WTC11 (cell line): ENCODE measurements around the gene GPR63. TPM values are rescaled to one million over a fixed set of nuclear protein-coding genes. Genes with fewer than 3 reads are reported as not detected.

ENCODE experiments used
- ATAC-seq: fragments of 200-7000 bp; cut with Tn5 transposase; 2 replicates; pipeline ENCODE4 v1.10.0; 2021; ENCODE audit warnings: mild to moderate bottlenecking, moderate library complexity
- CTCF ChIA-PET: fragments of 300-600 bp; sonication (Branson Sonifier 250); formaldehyde crosslinking; loops from one replicate; lab custom pipeline; 2021; ENCODE audit warnings: antibody characterized with exemption; lab: Charles Lee
- POLR2A ChIA-PET: fragments of 350-600 bp; sonication (Branson Sonifier 250); formaldehyde crosslinking; loops from one replicate; lab custom pipeline; 2021; ENCODE audit warnings: antibody characterized with exemption; lab: Charles Lee
- DNase-seq: peaks from one replicate; pipeline ENCODE4 v3.0.0; 2021; ENCODE audit warnings: low spot score
- H3K27ac Mint-ChIP-seq: 2 replicates; pipeline ENCODE4 v1.8.0; 2021; ENCODE audit warnings: mixed read lengths
- H3K27me3 Mint-ChIP-seq: 2 replicates; pipeline ENCODE4 v1.8.0; 2021; ENCODE audit warnings: low read depth, mild to moderate bottlenecking, moderate library complexity, mixed read lengths
- H3K36me3 Mint-ChIP-seq: 2 replicates; pipeline ENCODE4 v1.8.0; 2021; ENCODE audit warnings: mixed read lengths
- H3K4me1 Mint-ChIP-seq: 2 replicates; pipeline ENCODE4 v1.8.0; 2022; ENCODE audit warnings: mixed read lengths
- H3K4me3 Mint-ChIP-seq: 2 replicates; pipeline ENCODE4 v1.8.0; 2021; ENCODE audit warnings: mild to moderate bottlenecking, moderate library complexity, mixed read lengths
- H3K9me3 Mint-ChIP-seq: 2 replicates; pipeline ENCODE4 v1.8.0; 2021; ENCODE audit warnings: mixed read lengths
- CREM ChIP-seq: sonication (generic); formaldehyde crosslinking; IDR thresholded peaks from 2 replicates; pipeline ENCODE4 v1.8.1; 2022; ENCODE audit warnings: mild to moderate bottlenecking, missing genetic modification reagents, moderate library complexity
- ELF4 ChIP-seq: sonication (generic); formaldehyde crosslinking; IDR thresholded peaks from 2 replicates; pipeline ENCODE4 v1.8.1; 2022; ENCODE audit warnings: low read depth, mild to moderate bottlenecking, moderate library complexity, missing genetic modification reagents
- ESRRA ChIP-seq: sonication (generic); formaldehyde crosslinking; IDR thresholded peaks from 2 replicates; pipeline ENCODE4 v1.8.1; 2022; ENCODE audit warnings: mild to moderate bottlenecking, missing genetic modification reagents, borderline replicate concordance
- FOXK1 ChIP-seq: sonication (generic); formaldehyde crosslinking; IDR thresholded peaks from 2 replicates; pipeline ENCODE4 v1.8.0; 2022; ENCODE audit warnings: mild to moderate bottlenecking, moderate library complexity, missing genetic modification reagents
- GABPB1 ChIP-seq: sonication (generic); formaldehyde crosslinking; IDR thresholded peaks from 2 replicates; pipeline ENCODE4 v1.8.1; 2023; ENCODE audit warnings: mild to moderate bottlenecking, missing genetic modification reagents
- GTF2I ChIP-seq: fragments of 250-450 bp; sonication (Bioruptor Pico); conservative IDR thresholded peaks from 2 replicates; pipeline ENCODE4 v1.4.0; 2021; ENCODE audit warnings: mild to moderate bottlenecking
- JAZF1 ChIP-seq: fragments of 250-450 bp; sonication (Bioruptor Pico); IDR thresholded peaks from 2 replicates; pipeline ENCODE4 v1.9.0; 2021; ENCODE audit warnings: moderate library complexity, mild to moderate bottlenecking, inconsistent platforms
- NFYB ChIP-seq: sonication (generic); formaldehyde crosslinking; conservative IDR thresholded peaks from 2 replicates; pipeline ENCODE4 v1.8.0; 2022; ENCODE audit warnings: low read depth, missing genetic modification reagents
- SP1 ChIP-seq: sonication (generic); formaldehyde crosslinking; conservative IDR thresholded peaks from 2 replicates; pipeline ENCODE4 v1.8.1; 2022; ENCODE audit warnings: missing genetic modification reagents
- TEAD1 ChIP-seq: sonication (generic); formaldehyde crosslinking; IDR thresholded peaks from 2 replicates; pipeline ENCODE4 v1.8.0; 2022; ENCODE audit warnings: mild to moderate bottlenecking, missing genetic modification reagents
- ZNF219 ChIP-seq: sonication (generic); formaldehyde crosslinking; IDR thresholded peaks from 2 replicates; pipeline ENCODE4 v1.8.0; 2023; ENCODE audit warnings: missing genetic modification reagents, mild to moderate bottlenecking, borderline replicate concordance
- ZNF232 ChIP-seq: sonication (generic); formaldehyde crosslinking; IDR thresholded peaks from 2 replicates; pipeline ENCODE4 v1.8.0; 2022; ENCODE audit warnings: mild to moderate bottlenecking, missing genetic modification reagents
- ZNF263 ChIP-seq: sonication (generic); formaldehyde crosslinking; IDR thresholded peaks from 2 replicates; pipeline ENCODE4 v1.8.1; 2022; ENCODE audit warnings: low read depth, mild to moderate bottlenecking, moderate library complexity, missing genetic modification reagents
- ZNF317 ChIP-seq: sonication (generic); formaldehyde crosslinking; IDR thresholded peaks from 2 replicates; pipeline ENCODE4 v1.8.1; 2023; ENCODE audit warnings: low read depth, mild to moderate bottlenecking, moderate library complexity, missing genetic modification reagents, borderline replicate concordance
- total RNA-seq: library from RNA; stranded (reverse); gene quantifications from 3 replicates; pipeline ENCODE4 v1.2.3, GENCODE V29; 2021
- TF ChIP-seq, protein P1 (sequence below): fragments of 250-450 bp; sonication (Bioruptor Pico); IDR thresholded peaks from 2 replicates; pipeline ENCODE4 v1.9.0; 2021; ENCODE audit warnings: mild to moderate bottlenecking
- TF ChIP-seq, protein P2 (sequence below): sonication (generic); formaldehyde crosslinking; conservative IDR thresholded peaks from 2 replicates; pipeline ENCODE4 v1.8.1; 2022; ENCODE audit warnings: mild to moderate bottlenecking, missing genetic modification reagents
- TF ChIP-seq, protein P3 (sequence below): fragments of 250-450 bp; sonication (Bioruptor Pico); IDR thresholded peaks from 2 replicates; pipeline ENCODE4 v1.8.0; 2021; ENCODE audit warnings: mild to moderate bottlenecking
- TF ChIP-seq, protein P4 (sequence below): sonication (generic); formaldehyde crosslinking; IDR thresholded peaks from 2 replicates; pipeline ENCODE4 v1.8.0; 2023; ENCODE audit warnings: missing genetic modification reagents
- TF ChIP-seq, protein P5 (sequence below): sonication (generic); formaldehyde crosslinking; IDR thresholded peaks from 2 replicates; pipeline ENCODE4 v1.8.0; 2022; ENCODE audit warnings: mild to moderate bottlenecking, missing genetic modification reagents
- TF ChIP-seq, protein P6 (sequence below): sonication (generic); formaldehyde crosslinking; IDR thresholded peaks from 2 replicates; pipeline ENCODE4 v1.8.0; 2022; ENCODE audit warnings: mild to moderate bottlenecking, missing genetic modification reagents

The GPR63 gene
- total RNA-seq, 1 experiment from 2014 or later: 7.8 TPM

DNA sequence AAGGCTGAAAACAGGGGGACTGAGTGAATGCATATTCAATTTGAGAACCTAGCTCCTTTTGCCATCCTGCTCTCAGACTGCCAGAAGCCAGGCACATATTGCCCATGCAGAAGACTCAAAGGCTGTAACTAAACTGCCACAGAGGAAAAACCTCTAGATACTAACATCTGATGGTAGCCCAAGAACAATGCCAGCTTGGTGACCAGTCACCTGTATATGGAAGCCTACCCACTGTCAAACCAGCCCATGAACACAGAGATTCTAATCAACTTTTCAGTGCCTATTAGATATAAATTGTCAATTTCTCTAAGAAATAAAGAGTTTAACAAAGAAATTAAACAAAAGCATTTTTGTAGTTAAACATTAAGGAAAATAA lies 34.2 kb downstream of the GPR63 start (continued):
- TF ChIP-seq, protein P1, sequence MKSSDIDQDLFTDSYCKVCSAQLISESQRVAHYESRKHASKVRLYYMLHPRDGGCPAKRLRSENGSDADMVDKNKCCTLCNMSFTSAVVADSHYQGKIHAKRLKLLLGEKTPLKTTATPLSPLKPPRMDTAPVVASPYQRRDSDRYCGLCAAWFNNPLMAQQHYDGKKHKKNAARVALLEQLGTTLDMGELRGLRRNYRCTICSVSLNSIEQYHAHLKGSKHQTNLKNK (CRISPR knock-in tag): no peak
- TF ChIP-seq, protein P2, sequence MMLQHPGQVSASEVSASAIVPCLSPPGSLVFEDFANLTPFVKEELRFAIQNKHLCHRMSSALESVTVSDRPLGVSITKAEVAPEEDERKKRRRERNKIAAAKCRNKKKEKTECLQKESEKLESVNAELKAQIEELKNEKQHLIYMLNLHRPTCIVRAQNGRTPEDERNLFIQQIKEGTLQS: no peak
- no peak for TF ChIP-seq FOXK1 (CRISPR knock-in tag)
- TF ChIP-seq, protein P3, sequence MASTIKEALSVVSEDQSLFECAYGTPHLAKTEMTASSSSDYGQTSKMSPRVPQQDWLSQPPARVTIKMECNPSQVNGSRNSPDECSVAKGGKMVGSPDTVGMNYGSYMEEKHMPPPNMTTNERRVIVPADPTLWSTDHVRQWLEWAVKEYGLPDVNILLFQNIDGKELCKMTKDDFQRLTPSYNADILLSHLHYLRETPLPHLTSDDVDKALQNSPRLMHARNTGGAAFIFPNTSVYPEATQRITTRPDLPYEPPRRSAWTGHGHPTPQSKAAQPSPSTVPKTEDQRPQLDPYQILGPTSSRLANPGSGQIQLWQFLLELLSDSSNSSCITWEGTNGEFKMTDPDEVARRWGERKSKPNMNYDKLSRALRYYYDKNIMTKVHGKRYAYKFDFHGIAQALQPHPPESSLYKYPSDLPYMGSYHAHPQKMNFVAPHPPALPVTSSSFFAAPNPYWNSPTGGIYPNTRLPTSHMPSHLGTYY (CRISPR knock-in tag): no peak
- no peak for TF ChIP-seq GTF2I
- TF ChIP-seq, protein P4, sequence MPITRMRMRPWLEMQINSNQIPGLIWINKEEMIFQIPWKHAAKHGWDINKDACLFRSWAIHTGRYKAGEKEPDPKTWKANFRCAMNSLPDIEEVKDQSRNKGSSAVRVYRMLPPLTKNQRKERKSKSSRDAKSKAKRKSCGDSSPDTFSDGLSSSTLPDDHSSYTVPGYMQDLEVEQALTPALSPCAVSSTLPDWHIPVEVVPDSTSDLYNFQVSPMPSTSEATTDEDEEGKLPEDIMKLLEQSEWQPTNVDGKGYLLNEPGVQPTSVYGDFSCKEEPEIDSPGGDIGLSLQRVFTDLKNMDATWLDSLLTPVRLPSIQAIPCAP (CRISPR knock-in tag): no peak
- TF ChIP-seq, protein P5, sequence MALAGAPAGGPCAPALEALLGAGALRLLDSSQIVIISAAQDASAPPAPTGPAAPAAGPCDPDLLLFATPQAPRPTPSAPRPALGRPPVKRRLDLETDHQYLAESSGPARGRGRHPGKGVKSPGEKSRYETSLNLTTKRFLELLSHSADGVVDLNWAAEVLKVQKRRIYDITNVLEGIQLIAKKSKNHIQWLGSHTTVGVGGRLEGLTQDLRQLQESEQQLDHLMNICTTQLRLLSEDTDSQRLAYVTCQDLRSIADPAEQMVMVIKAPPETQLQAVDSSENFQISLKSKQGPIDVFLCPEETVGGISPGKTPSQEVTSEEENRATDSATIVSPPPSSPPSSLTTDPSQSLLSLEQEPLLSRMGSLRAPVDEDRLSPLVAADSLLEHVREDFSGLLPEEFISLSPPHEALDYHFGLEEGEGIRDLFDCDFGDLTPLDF (CRISPR knock-in tag): no peak

DNA sequence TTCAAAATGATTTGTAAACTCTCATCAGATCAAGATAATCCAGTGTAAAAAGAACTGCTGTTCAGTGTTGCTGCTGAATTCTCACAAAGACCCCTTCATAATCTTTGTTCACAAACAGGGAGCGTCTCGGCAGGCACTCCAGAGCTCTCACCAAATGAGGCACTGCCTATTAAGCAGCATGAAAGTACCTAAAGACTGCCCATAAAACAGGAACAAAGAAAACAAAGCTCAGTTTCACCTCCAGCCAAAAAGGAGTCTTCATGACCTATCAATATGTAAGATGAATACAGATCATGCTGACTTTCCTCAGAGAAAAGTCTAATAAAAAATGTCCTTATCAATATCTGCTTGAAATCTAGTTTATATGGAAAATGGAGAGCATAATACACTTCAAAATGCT lies 41.8 kb downstream of the GPR63 start:
- ATAC-seq (no peak), DNase-seq (no peak)
- H3K27me3 Mint-ChIP-seq: no peaks in the 10 kb centered on the region
- no peak overlapping the region for H3K4me3 Mint-ChIP-seq
- POLR2A ChIA-PET: no interaction called here
- H3K36me3 Mint-ChIP-seq: peaks cover 22% of the 10 kb centered on the region
- TF ChIP-seq ZNF219 (CRISPR knock-in tag): no peak
- H3K27ac Mint-ChIP-seq: peak overlapping the region; percentile 17; the same call in 1 of the 2 replicates
- no peaks in the 10 kb centered on the region for H3K9me3 Mint-ChIP-seq
- H3K4me1 Mint-ChIP-seq: no peaks in the 10 kb centered on the region
- CTCF ChIA-PET: no interaction called here

DNA sequence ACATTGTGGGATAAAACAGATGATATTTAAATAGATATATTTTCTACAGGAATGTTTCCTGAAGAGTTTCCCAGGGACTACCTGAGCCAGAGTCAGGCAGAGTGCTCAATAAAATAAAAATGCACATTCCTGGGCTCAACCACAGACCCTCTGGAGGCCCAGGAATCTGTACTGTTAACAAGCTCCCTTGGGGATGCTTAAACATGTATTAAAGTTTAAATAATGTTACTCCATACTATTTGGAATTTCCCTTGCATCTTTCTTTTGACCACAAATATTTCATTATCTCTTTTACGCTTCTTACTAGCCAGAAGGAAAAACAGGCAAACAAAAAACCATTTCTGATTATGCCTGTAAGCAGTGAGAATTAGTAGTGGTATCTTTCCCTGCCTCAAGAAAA lies 42.3 kb downstream of the GPR63 start:
- Mint-ChIP-seq H3K27me3 (no peaks in the 10 kb centered on the region; the same call in 1 of the 2 replicates), H3K36me3 (peaks cover 24% of the 10 kb centered on the region), H3K4me3 (no peak overlapping the region), H3K4me1 (no peaks in the 10 kb centered on the region), H3K9me3 (peaks cover 3% of the 10 kb centered on the region), H3K27ac (peak overlapping the region; percentile 17; the same call in 1 of the 2 replicates)
- ATAC-seq: peak; percentile 39; the same call in 1 of the 2 replicates
- DNase-seq: no peak
- TF ChIP-seq TEAD1 (CRISPR knock-in tag) (no peak), ELF4 (no peak), ESRRA (CRISPR knock-in tag) (no peak), ZNF263 (CRISPR knock-in tag) (no peak), SP1 (no peak), NFYB (no peak), ZNF232 (no peak), GABPB1 (CRISPR knock-in tag) (no peak), ZNF317 (no peak), CREM (no peak), JAZF1 (CRISPR knock-in tag) (no peak)
- TF ChIP-seq, protein P6, sequence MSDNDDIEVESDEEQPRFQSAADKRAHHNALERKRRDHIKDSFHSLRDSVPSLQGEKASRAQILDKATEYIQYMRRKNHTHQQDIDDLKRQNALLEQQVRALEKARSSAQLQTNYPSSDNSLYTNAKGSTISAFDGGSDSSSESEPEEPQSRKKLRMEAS (CRISPR knock-in tag): no peak
- TF ChIP-seq, protein P4 (CRISPR knock-in tag): no peak
- ChIA-PET POLR2A (no interaction called here), CTCF (no interaction called here)
